NCI-H510A treated with DMSO at 0.1 percent for 48 hours (cell line): ENCODE data around the gene WARS2.
"Not testable (repeated sequence)": the region's sequence is repeated elsewhere in the genome, so short reads cannot be mapped to it uniquely, and the experiment has no call there.

ENCODE experiments used
- DNase-seq: peaks from one replicate; lab custom pipeline; 2025; lab: John Stamatoyannopoulos, UW

WARS2 gene

DNA sequence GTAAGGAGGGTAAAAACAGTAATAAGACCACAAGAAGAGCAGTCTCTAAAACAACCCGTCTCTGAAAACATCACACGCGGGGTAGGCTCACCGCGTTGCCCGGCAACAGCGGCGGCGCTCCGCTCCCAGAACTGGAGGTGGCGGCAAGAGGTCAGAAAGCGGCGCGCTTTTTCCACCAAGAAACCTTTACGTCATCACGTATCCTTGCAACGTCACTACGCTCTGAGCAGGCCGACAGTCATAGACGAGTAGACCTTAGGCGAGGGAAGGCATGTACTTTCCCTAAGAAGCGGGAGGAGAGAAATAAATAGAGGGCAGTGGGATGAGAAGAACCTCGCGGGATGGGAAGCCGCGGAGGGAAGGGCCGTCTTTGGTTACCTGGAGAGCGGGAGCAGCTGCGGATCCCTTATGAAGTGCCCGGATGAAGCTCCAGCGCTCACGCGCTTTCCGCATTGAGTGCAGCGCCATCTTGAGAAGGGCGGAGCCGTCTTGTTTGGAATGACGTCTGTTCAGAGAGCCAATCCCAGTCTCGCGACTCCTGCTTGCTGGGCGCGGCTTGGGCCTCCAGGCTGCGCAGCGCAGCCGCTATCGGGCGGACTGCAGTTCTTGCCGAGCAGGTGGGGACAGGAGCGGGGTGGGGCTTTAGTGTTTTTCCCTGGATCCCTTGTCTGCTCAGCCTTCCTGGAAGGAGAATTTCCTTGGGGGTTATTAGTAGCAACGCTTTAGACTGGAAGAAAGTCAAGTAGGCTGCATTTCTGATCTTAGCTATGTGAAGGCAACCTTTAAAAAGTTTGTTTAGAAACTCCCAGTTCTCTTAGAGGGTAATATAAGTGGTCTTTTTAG, at the start of gene WARS2:
WARS2 (minus strand) TSS at position 477 of the 843 bp plus-strand sequence; CDS start at position 468, 9 bp downstream.
- DNase-seq, result peak; percentile 99

DNA sequence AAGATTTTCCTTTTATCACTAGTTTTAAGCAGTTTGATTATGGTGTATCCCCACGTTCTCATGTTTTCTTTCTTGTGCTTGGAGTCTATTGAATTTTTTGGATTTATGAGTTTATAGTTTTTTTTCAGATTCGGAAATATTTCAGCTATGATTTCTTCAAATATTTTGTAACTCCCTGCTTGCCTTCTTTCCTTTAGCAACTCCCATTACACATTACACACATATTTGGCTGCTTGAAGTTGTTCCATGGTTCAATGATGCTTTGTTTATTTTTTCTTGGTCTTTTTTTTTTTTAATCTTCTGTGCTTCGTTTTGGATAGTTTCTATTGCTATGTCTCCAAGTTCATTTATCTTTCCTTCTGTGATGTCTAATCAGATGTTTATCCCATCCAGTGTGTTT, 48.5 kb upstream of the WARS2 start:
- no peak for DNase-seq

GRCh38 chr1:119187416-119187815, 47.0 kb upstream of the WARS2 start:
- DNase-seq, result no peak

DNA sequence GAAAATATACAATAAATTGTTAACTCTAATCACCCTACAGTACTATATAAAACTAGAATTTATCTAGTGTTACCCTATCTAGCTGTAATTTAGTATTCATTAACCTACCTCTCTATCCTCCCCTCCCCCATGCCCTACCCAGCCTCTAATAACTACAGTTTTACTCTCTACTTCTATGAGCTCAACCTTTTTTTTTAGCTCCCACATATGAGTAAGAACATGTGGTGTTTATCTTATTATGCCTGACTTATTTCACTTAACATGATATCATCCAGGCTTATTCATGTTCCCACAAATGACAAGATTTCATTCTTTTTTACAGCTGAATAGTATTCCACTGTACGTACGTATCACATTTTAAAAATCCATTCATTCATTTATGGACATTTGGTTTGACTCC, 46.0 kb upstream of the WARS2 start:
- no peak for DNase-seq

- DNase-seq, result no peak
These were observed 44.5 kb upstream of the WARS2 start for GRCh38 chr1:119184972-119185371.

GRCh38 chr1:119181218-119181617, 40.8 kb upstream of the WARS2 start:
- DNase-seq, result no peak

- DNase-seq, result no peak
These were observed 38.6 kb upstream of the WARS2 start for GRCh38 chr1:119179051-119179450.

DNA sequence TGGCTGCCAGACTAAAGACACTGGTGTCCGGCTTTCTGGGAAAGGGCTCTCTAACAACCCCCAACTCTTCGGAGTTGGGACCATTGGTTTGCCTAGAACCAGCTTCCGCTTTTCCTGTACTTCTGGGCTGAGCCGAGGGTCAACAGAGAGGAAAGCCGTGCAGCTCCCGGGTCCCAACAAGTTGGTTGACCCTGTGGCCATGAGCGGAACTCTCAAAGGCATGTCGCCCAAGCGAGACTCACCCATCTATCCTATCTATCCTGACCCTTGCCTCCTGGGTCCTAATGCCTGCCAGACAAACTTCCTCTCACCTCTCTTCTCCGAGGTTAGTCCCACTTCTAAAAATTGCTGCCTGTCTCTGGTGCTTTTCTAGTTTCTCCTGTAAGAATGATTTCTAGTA, 32.5 kb upstream of the WARS2 start:
- DNase-seq, result not testable (repeated sequence)

- DNase-seq, result not testable (repeated sequence)
These were observed 31.0 kb upstream of the WARS2 start for GRCh38 chr1:119171381-119172010.

DNA sequence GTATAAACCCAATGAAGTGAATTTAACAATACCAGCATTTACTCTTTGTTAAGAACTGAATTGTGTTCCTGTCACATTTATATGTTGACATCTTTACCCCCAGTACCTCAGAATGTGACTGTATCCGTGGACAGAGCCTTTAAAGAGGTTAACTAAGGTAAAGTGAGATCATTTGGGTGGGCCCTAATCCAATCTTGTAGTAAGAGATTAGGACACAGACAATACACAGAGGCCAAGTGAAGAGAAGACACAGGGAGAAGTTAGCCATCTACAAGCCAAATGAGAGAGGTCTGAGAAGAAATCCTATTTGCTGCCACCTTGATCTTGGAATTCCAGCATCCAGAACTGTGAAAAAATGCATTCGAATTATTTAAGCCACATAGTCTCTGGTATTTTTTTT, 22.9 kb upstream of the WARS2 start:
- DNase-seq, result no peak

GRCh38 chr1:119160866-119161265, 20.4 kb upstream of the WARS2 start:
- DNase-seq, result no peak

GRCh38 chr1:119160409-119160808, 20.0 kb upstream of the WARS2 start:
- DNase-seq, result no peak

- no peak for DNase-seq
These were observed 19.5 kb upstream of the WARS2 start for GRCh38 chr1:119159966-119160365.

- no peak for DNase-seq
These were observed 18.7 kb upstream of the WARS2 start for GRCh38 chr1:119159111-119159510.

- not testable (repeated sequence) for DNase-seq
These were observed 16.3 kb upstream of the WARS2 start for GRCh38 chr1:119156761-119157160.

DNA sequence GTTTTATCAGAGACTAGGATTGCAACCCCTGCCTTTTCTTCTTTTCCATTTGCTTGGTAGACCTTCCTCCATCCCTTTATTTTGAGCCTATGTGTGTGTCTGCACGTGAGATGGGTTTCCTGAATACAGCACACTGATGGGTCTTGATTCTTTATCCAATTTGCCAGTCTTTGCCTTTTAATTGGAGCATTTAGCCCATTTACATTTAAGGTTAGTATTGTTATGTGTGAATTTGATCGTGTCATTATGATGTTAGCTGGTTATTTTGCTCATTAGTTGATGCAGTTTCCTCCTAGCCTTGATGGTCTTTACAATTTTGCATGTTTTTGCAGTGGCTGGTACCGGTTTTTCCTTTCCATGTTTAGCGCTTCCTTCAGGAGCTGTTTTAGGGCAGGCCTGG, 14.6 kb upstream of the WARS2 start:
- DNase-seq, result not testable (repeated sequence)

GRCh38 chr1:119150150-119150549, 9.7 kb upstream of the WARS2 start:
- DNase-seq, result no peak

- DNase-seq, result no peak
These were observed 7.2 kb upstream of the WARS2 start for GRCh38 chr1:119147661-119148090.

DNA sequence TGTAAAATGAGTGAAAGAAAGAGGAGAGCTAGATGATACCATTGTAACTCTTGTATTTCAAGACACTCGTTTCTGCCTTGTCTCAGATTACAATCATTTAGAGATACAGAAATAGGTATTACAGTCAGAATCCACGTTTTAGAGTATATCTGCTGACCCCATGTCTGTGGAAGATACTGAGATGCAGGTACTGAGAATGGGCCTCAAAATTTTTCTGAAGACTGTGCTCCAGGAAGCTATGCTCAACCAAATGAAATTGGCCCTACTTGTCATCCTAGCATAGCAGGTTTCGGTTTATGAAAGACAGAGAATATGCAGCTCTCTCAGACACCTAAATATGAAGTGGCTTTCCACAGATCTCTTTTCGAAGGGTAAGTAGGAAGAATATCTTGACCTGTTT, 6.0 kb upstream of the WARS2 start:
- no peak for DNase-seq

GRCh38 chr1:119144813-119145212, 4.4 kb upstream of the WARS2 start:
- DNase-seq, result no peak

DNA sequence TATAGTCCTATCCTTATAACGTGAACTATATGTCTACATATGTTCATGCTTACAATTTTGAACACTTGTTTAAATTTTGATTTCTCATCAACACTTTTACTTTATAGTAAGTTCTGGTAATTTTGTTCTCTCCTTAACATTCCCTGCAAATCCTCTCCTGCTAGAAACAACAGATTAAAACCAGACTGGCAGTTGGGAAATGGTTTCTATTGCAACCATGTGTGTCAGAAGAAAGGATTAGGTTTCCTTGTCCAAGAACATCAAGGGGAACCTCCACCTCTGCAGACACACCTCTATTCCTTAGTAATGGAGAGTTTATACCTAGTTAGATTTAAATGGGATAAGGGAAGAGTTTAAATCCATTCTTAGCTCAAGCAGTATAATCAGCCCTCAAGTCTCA, 3.3 kb upstream of the WARS2 start:
- no peak for DNase-seq

- DNase-seq, result no peak
These were observed 1.2 kb upstream of the WARS2 start for GRCh38 chr1:119141660-119142059.

DNA sequence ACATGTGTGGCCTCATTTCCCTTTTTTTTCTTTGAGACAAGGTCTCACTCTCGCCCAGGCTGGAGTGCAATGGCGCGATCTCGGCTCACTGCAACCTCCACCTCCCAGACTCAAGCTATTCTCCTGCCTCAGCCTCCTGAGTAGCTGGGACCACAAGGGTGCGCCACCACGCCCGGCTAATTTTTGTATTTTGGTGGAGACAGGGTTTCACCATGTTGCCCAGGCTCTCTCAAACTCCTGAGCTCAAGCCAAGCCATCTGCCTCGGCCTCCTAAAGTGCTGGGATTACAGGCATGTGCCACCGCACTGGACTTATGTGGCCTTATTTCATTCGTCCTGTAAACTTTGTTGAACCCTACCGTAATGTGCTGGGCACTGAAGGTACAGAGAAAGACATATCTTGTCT, 569 bp upstream of the WARS2 start:
- peak; percentile 63 for DNase-seq

DNA sequence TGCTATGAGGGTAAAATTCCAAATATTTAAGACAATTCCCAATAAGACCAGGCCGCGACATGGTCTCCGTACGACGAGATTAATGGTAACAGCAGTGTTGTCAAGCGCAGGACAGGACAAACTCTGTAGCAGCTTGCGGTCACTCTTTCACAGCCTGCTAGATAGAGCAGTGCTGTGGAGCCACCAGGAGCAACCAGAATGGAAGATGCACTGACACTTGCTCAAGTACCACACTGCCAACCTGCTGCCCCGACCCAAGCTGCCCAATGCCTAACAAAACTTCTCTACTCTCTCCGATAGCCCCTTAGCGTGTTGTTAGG, 636 bp downstream of the WARS2 start:
- no peak for DNase-seq
